ENCODE measurements around the gene KRTAP1-4.
"Not testable (repeated sequence)": the region's sequence is repeated elsewhere in the genome, so short reads cannot be mapped to it uniquely, and the experiment has no call there.

Gene KRTAP1-4

DNA sequence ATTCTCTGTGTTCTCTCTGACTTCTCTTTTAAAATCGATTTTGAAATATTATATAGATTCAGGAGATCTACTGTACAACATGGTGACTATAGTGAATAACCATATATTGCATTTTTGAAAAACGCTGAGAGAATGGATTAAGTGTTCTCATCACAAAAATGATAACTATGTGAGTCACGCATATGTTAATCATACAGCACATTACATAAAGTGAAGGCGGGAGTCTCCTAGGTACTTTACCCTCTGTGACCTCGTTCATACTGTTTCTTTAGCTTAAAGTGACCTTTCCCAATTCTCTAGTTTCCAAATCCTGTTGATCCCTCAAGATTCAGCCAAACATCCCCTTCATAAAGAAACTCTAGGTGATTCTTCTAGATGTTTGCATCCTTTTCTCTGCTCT lies 27.2 kb downstream of the KRTAP1-4 start:
- DNase-seq, result no peak

DNA sequence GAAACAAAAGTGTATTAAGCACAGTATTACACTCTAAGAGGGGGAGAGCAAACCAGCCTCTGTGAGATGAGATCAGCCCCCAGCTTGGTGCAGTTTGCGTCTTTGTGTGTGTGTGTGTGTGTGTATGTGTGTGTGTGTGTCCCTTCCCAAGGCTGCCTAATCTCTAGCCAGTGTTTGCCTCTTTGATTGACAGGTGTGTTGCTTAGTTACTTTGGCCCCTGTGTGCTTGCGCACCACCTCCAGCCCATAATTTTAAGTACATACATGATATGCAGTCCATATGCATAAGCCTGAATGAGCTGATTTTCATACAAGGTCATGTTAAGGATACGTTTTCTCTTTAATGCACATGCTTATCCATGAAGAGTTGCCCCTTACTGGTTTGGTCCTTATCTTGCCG lies 28.2 kb downstream of the KRTAP1-4 start:
- no peak for DNase-seq

- not testable (repeated sequence) for DNase-seq
Observed at GRCh38 chr17:40999563-40999962, 30.4 kb downstream of the KRTAP1-4 start, which contains the start of gene KRTAP3-2. KRTAP3-2 (minus strand) TSS chr17:40999906; CDS start chr17:40999853, 53 bp downstream.

- no peak for DNase-seq
Observed at GRCh38 chr17:40997361-40997760, 32.6 kb downstream of the KRTAP1-4 start.

DNA sequence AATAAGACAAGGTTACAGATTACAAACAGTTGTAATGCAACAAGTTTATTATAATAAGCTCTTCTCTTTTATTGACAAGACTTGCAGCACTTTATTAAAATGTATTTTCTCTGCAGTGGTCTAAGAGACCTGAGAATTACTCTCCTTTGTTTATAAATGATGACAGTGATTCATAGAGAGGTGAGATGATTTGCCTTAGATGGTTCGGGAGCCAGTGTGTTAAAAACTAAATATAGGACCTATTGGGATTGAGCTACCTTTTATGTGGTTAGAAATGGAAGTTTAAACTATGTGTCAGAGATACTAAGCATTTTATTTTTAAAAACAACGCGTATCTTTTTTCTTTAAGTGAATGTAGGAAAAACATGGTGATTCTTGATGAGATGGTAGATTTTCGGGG lies 33.2 kb downstream of the KRTAP1-4 start:
- DNase-seq, result no peak

- no peak for DNase-seq
Observed at GRCh38 chr17:40995116-40995515, 34.9 kb downstream of the KRTAP1-4 start.

- no peak for DNase-seq
Observed at GRCh38 chr17:40993839-40994238, 36.2 kb downstream of the KRTAP1-4 start, which contains the start of gene KRTAP3-3. KRTAP3-3 (minus strand) TSS chr17:40994164; CDS start chr17:40994097, 67 bp downstream.

- no peak for DNase-seq
Observed at GRCh38 chr17:40993084-40993483, 36.9 kb downstream of the KRTAP1-4 start.

DNA sequence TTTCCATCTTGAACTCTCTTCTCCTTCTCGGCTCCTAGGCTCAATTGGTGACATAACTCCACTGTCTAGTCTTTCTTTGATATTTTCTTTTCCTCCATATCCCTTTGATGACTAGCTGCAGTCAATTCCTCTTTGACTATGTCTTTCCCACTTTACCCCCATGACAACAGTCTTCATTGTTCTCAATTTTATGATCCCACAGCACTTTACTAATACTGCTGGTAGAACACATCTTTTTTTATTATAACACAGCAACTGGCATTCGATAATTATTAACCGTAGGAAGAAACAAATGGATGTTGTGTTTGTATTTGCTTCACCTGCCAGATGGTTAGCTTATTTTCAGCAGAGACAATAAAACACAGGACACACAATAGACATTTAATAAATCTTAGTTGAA lies 37.3 kb downstream of the KRTAP1-4 start:
- no peak for DNase-seq

DNA sequence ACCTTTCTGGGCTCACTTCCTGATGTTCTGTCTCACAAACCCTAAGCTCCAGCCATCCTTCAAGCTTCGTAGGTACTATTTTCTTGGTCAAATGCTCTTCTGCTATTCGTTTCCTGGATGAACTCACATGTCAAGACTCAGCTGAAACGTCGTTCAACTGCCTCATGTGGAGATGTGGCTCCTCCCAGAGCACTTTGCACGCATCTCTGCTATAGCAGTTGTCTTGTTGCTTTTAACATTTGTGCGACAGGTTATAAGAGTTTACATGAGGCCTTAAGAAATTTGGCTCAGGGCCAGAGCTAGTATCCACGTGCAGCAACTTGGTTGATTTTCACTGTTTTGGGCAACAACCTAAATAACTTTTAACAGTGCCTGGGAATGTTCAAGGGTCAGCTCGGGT lies 43.1 kb downstream of the KRTAP1-4 start:
- DNase-seq, result no peak

- DNase-seq, result no peak
Observed at GRCh38 chr17:40984226-40984625, 45.8 kb downstream of the KRTAP1-4 start, which contains the start of gene KRT40. KRT40 (minus strand) TSS chr17:40984326; CDS start chr17:40984273, 53 bp downstream.

- DNase-seq, result no peak
Observed at GRCh38 chr17:40981115-40981514, 48.9 kb downstream of the KRTAP1-4 start.

- no peak for DNase-seq
Observed at GRCh38 chr17:40980596-40980995, 49.4 kb downstream of the KRTAP1-4 start.

GRCh38 chr17:40980117-40980516 lies 49.9 kb downstream of the KRTAP1-4 start:
- DNase-seq, result no peak

All from MV-4-11 (cell line).